Sigmoid colon (tissue), 7 donors: Measurements from ENCODE around the gene WTIP. TPM values are rescaled to one million over a fixed set of nuclear protein-coding genes. Genes with fewer than 3 reads are reported as not detected.

Source experiments
- DNase-seq: peaks from one replicate; pipeline ENCODE4 v3.0.0-alpha.2; 2019
- H3K27ac ChIP-seq, 4 donors: fragments of 200-600 bp; sonication (generic); one replicate each; pipeline ENCODE4 v1.5.1; 2016 to 2019; ENCODE audit warnings: mild to moderate bottlenecking in 1 of 4
- H3K27me3 ChIP-seq, 3 donors: fragments of 200-600 bp; sonication (generic); one replicate each; pipeline ENCODE4 v1.5.1; 2019; ENCODE audit warnings: mild to moderate bottlenecking in 1 of 3
- H3K36me3 ChIP-seq, 4 donors: fragments of 200-600 bp; sonication (generic); one replicate each; pipeline ENCODE4 v1.5.1; 2016 to 2019
- H3K4me1 ChIP-seq, 4 donors: fragments of 200-600 bp; sonication (generic); one replicate each; pipeline ENCODE4 v1.5.1; 2017 to 2019
- H3K4me3 ChIP-seq, 4 donors: fragments of 200-600 bp; sonication (generic); one replicate each; pipeline ENCODE4 v1.5.1; 2017 to 2019; ENCODE audit warnings: mild to moderate bottlenecking in 2 of 4, moderate library complexity in 1 of 4
- H3K9me3 ChIP-seq, 4 donors: fragments of 200-600 bp in 3 of 4; sonication (generic) in 3 of 4; one replicate each; pipeline versions ENCODE4 v1.5.1 to v1.6.1; 2013 to 2019
- CTCF ChIP-seq, 4 experiments: fragments of 450-650 bp in 3 of 4; fragments of 200-600 bp in 1 of 4; IDR thresholded peaks; one replicate each; pipeline ENCODE4 v1.5.1; 2016 to 2019; ENCODE audit warnings: antibody characterized with exemption in 4 of 4, mild to moderate bottlenecking in 3 of 4, moderate library complexity in 2 of 4
- EP300 ChIP-seq, 4 donors: sonication (generic); formaldehyde crosslinking; IDR thresholded peaks; one replicate each; pipeline ENCODE4 v1.6.1; 2017; ENCODE audit warnings: antibody characterized with exemption in 4 of 4
- POLR2A ChIP-seq, 2 donors: fragments of 450-650 bp; IDR thresholded peaks; one replicate each; pipeline ENCODE4 v1.6.1; 2016; ENCODE audit warnings: antibody characterized with exemption in 2 of 2, mild to moderate bottlenecking in 2 of 2, moderate library complexity in 2 of 2
- POLR2AphosphoS5 ChIP-seq, 4 donors: sonication (generic); formaldehyde crosslinking; IDR thresholded peaks; one replicate each; pipeline ENCODE4 v1.6.1; 2017; ENCODE audit warnings: antibody characterized with exemption in 4 of 4
- WGBS, 2 donors: extraction: QIAGEN DNeasy Blood & Tissue Kit; methylation state at CpG; one replicate each; pipeline ENCODE4 v1.1.7; 2013; 5-methylcytosine and 5-hydroxymethylcytosine counted together
- intact Hi-C: fragments of 100-400 bp; cut with DNase I; formaldehyde crosslinking; loops from one replicate; pipeline ENCODE4 v1.15.1; 2023
- polyA plus RNA-seq, 3 donors: library from polyadenylated mRNA; stranded (reverse); fragments of 200-250 nt; gene quantifications; one replicate each; pipeline ENCODE4 v1.2.3, GENCODE V29; 2013
- total RNA-seq, 4 donors: library from RNA; depleted of rRNA; stranded (reverse); fragments of >200 nt; gene quantifications; one replicate each; pipeline ENCODE4 v1.1.0, GENCODE V29; 2016
- donor health status: healthy with polysubstance abuse.
- donor health status: Bipolar disorder and iron deficiency.
- donor health status: healthy.

WTIP gene
- total and polyA plus RNA-seq, 7 donors = 2.2 to 20.5 (median 3.3) TPM

DNA sequence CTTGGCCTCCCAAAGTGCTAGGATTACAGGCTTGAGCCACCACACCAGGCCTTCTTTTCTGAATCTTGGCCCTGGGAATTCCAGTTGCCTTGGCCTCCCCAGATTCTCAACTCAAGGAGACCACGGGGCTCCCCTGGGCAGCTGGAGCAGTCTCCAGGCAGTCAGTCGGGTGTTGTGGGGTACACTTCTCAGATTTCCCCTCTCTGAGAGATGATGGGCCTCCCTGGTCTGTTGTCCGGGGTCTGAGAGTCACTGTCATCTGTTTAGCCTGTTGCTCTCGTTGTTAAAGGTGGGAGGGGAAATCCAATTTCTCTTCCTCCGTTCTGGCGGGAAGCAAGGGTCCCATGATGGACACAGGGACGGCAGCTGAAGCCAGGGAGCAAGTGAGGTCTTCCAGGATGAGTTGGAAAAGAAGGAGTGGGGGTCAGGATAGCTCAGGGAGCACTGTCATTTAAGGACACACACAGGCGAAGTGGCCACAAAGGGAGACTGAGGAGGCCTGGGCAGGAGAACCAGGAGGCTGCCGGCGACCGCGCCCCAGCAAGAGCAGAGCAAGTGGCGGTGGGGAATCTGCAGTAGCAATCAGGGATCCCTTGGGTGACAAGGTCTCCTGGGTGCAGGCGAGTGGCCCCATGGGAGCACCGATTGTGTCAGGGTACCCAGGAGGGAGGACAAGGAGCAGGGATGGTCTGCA lies 15.7 kb downstream of the WTIP start:
- Histone ChIP-seq H3K36me3 (peaks cover 4 to 64% (median 32%) of the 10 kb centered on the region in 4 donors), H3K27ac (no peak overlapping the region), H3K4me1 (peaks cover 0 to 4% (median 1%) of the 10 kb centered on the region in 4 donors), H3K4me3 (no peak overlapping the region), H3K27me3 (no peaks in the 10 kb centered on the region), H3K9me3 (no peaks in the 10 kb centered on the region)
- DNase-seq = peak; percentile 50
- TF ChIP-seq EP300 (IDR thresholded peaks at IDR 0.05) (no peak), POLR2AphosphoS5 (IDR thresholded peaks at IDR 0.05) (no peak), POLR2A (IDR thresholded peaks at IDR 0.05) (no peak), CTCF (IDR thresholded peaks at IDR 0.05) (no peak)
- intact Hi-C loops = no loop called here
- WGBS, 2 donors = 91% methylated on average over 15 of the region's 15 CpGs

- Histone ChIP-seq H3K36me3 (peaks cover 4 to 45% (median 22%) of the 10 kb centered on the region in 4 donors), H3K27ac (no peak overlapping the region), H3K9me3 (no peaks in the 10 kb centered on the region), H3K4me3 (no peak overlapping the region), H3K27me3 (no peaks in the 10 kb centered on the region), H3K4me1 (peaks cover 0 to 4% (median 1%) of the 10 kb centered on the region in 4 donors)
- peak; percentile 40 for DNase-seq
- WGBS, 2 donors = 84 to 91% methylated on average over 13 of the region's 13 CpGs
- no peak for TF ChIP-seq POLR2A (IDR thresholded peaks at IDR 0.05)
- intact Hi-C loops = no loop called here
Measured at GRCh38 chr19:34499155-34499834, 17.7 kb downstream of the WTIP start.

DNA sequence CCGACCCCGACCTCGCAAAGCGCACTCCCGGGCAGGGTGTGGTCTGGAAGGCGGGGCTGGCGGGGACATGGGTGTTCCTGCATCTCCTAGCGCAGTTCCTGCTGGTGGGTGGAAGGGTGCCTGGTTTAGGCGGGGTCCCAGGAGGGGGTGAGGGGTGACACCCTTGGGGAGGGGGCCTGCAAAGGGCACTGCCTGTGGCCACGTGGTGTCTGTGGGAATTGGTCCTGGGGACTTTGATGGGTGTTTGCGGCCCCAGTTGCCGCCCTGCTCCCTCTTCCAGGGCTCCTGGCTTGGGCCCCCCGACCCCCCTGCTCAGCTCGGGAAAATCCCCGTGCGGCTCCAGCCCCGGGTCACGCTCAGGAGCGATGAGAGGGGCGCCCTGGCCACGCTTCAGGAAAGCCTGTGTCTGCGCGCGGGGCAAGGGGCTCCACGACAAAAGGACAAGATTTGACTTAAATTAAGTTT lies 19.1 kb downstream of the WTIP start:
- peak overlapping the region in 3 of 4 donors; percentile 10 to 48 (median 43) for H3K27ac ChIP-seq
- DNase-seq = peak; percentile 65
- peaks cover 0 to 4% (median 1%) of the 10 kb centered on the region in 4 donors for H3K4me1 ChIP-seq
- 31 to 43% methylated on average over 25 of the region's 25 CpGs for WGBS, 2 donors
- H3K9me3 ChIP-seq = no peaks in the 10 kb centered on the region
- H3K36me3 ChIP-seq = peaks cover 0 to 31% (median 9%) of the 10 kb centered on the region in 4 donors
- H3K4me3 ChIP-seq = no peak overlapping the region
- no peaks in the 10 kb centered on the region for H3K27me3 ChIP-seq
- intact Hi-C loops = loop anchor here (1.0 kb wide), 1 partner anchor 212 kb away; no protein-coding TSS in a partner anchor
- TF ChIP-seq POLR2A (IDR thresholded peaks at IDR 0.05) (no peak), EP300 (IDR thresholded peaks at IDR 0.05) (no peak), POLR2AphosphoS5 (IDR thresholded peaks at IDR 0.05) (no peak), CTCF (IDR thresholded peaks at IDR 0.05) (no peak)

- intact Hi-C loops = loop anchor here (1.0 kb wide), 1 partner anchor 211 kb away; no protein-coding TSS in a partner anchor
- DNase-seq = peak; percentile 96
- peak overlapping the region; percentile 10 to 48 (median 46) for H3K27ac ChIP-seq
Measured at GRCh38 chr19:34501339-34502320, 20.1 kb downstream of the WTIP start.

More at GRCh38 chr19:34501339-34502320, 20.1 kb downstream of the WTIP start:
- 36 to 41% methylated on average over 40 of the region's 40 CpGs for WGBS, 2 donors
- no peaks in the 10 kb centered on the region for H3K27me3 ChIP-seq
- peaks cover 0 to 23% (median 5%) of the 10 kb centered on the region in 4 donors for H3K36me3 ChIP-seq
- H3K4me1 ChIP-seq = peaks cover 0 to 4% (median 1%) of the 10 kb centered on the region in 4 donors
- no peaks in the 10 kb centered on the region for H3K9me3 ChIP-seq
- no peak overlapping the region for H3K4me3 ChIP-seq
- TF ChIP-seq EP300 (IDR thresholded peaks at IDR 0.05) (no peak), POLR2AphosphoS5 (IDR thresholded peaks at IDR 0.05) (peak in 2 of 4 donors; percentile 19 to 44), POLR2A (IDR thresholded peaks at IDR 0.05) (no peak), CTCF (IDR thresholded peaks at IDR 0.05) (peak; percentile 95 to 99 (median 98))
